AG08395 (cell line): ENCODE measurements around the gene AIF1.
"Not testable (repeated sequence)": the region's sequence is repeated elsewhere in the genome, so short reads cannot be mapped to it uniquely, and the experiment has no call there.

Experiments
- DNase-seq: peaks from one replicate; pipeline ENCODE4 v3.0.0; 2012; ENCODE audit warnings: mixed read lengths, low spot score

Gene AIF1

DNA sequence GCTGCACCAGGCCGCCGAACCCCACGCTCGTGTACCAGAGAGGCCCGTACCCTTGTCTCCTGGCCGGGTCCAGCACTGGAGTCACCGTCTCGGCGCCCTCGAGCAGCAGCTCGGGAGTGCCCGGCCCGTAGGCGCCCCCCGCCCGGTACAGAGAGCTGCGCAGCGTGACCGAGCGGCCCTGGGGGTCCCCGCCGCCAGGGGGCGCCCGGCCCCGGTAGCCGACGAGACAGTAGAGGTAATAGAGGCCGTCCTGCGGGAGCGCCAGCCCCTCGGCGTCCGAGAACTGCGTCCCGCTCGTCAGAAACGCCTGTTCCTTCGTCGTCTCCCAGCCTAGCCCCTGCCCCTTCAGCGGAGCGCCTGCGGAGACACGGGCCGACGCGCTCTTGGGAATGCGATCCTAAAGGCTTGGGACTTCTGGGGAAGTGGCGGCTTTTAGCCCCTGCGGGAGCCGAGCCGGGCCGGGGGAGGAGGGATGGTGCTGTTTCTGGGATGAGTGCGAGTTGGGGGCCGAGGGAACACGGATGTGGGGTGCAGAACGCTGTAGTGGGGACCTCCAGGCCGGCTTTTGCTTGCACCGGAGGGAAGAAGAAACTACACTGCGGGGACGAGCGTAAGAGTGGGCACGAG is 34.1 kb upstream of the AIF1 start:
- DNase-seq, result peak; percentile 92

DNA sequence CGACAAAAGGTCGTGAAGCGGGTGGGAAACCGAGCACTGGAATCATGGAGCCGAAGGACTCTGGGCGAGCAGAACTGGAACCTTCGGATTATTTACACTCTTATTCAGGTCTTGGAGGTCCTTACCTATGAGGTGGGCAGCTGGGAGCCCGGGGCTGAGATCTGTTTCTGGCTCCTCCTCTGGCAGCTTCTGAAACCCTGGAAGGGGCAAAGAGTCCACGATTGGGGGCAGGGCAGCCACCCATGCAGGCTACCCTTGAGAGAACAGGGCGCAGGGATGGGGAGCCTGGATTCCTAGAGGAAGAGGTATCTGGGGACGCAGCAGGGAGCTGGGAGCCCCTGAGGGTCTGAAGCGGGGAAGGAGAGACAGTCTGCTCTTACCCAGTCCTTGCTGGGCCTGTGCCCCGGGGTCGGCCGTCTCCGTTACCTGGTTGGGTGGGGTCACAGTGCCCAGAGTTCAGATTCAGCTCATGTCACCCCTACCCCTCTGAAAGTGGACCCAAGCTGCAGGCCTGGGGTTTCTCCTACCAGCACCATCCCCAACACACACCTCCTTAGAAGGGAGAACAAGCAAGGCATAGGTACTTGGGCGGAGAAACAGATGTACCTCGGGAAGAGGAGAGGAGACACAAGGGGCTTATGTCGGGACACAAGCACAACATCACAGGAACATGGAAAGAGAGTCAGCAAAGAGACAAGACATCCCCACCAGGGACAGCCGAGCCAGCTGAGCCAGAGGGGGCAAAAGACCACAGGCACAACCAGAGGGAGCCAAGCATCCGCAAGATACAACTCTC is 33.4 kb upstream of the AIF1 start:
- DNase-seq, result no peak

DNA sequence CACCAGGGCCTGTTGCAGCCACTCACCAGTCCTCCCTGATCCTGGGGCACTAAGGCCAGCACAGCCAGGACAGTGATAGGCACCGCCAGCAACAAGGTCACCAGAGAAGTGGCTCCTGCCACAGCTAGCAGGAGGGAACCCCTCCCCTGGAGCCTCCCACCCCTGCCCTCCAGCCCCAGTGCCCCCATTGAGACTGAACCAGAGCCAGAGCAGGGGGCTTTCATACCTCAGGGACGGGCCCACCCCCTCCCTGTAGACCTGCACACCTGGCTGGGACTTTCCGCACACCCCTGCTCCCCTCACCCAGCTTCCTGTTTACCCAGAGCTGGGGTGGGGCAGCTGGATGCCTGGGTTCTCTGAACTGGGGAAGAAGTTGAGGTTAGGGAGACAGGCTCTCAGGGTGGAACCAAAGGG is 32.8 kb upstream of the AIF1 start, which contains the start of gene LTB:
Gene LTB, minus strand, starts transcription at position 195 of the 414 bp plus-strand sequence. Its CDS starts 7 bp downstream, at position 188.
- no peak for DNase-seq

DNA sequence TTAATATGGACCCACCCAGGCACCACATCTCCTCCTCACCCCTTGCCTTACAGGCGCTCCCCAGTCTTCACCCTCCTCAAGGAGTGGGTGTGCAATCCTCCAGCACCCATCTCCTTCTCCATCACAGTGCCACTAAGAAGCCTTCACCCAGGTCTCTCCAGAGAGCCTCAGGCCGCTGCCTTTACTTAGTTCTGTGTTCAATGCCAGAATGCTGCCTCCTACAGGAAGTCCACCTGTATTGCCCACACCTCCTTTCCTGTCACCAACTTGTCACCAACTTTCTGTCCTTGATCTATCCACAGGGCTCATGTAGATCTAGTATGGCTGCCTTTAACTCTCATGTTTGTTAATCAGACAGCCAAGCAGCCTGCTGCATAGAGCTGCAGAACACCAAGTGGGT is 29.5 kb upstream of the AIF1 start:
- no peak for DNase-seq

DNA sequence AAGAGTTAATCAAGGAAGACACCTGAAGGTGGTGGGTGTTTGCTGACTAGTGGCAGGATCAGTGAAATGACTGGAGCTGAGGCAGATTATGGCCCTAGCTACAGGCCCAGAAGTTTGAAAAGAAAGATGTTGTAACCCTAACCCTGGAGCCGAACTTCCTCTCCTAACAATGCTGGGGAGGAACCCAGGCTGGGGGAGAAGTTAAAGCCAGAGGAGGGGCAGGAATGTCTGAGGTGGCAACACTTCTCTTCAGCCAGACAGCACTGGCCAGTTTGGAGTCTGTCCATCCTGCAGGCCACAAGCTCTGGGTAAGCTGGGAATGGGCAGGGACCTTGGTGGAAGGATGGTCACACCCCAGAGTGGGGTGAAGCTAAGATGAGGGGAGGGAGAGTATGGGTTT is 29.0 kb upstream of the AIF1 start, which contains the start of gene LST1:
Gene LST1, plus strand, starts transcription at position 270 of the 400 bp plus-strand sequence. CDS start 1,023 bp downstream, outside the sequence.
- no peak for DNase-seq

- no peak for DNase-seq
Measured at GRCh38 chr6:31586599-31587281, 28.3 kb upstream of the AIF1 start.

GRCh38 chr6:31587791-31588777 is 26.9 kb upstream of the AIF1 start:
- no peak for DNase-seq

GRCh38 chr6:31588871-31589650 is 26.0 kb upstream of the AIF1 start:
- DNase-seq, result no peak

- DNase-seq, result not testable (repeated sequence)
Measured at GRCh38 chr6:31590691-31591090, 24.3 kb upstream of the AIF1 start.

DNA sequence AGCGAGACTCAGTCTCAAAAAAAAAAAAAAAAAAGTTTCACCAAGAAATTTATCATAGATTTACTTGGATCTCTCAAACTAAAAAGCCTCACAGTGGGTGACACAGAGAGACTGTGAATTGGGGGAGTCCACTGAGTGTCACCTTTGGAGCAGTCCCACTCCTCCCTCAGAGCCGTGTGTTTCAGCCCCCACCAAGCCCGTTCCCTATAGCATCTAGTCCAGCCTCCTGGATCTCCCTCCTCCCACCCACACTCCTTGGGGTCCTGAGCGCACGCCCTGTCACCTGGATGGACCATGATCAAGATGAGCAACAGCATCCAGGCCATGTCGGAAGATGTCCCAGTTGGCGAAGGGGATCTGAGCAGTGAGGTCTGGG is 22.6 kb upstream of the AIF1 start:
- no peak for DNase-seq

DNA sequence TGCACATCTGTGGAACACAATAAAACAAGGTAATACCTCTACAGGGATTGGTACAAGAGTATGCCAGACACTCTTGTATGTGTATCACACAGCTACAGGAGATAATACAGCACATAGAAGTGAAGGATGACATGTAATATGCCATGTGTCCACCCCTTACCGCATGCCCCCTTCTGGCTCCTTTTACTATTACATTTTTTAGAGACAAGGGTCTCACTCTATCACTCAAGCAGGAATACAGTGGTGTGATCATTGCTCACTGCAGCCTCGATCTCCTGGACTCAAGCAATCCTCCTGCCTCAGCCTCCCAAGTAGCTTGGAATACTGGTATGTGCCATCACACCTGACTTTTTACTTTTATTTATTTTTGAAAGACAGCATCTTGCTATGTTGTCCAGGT is 18.0 kb upstream of the AIF1 start:
- DNase-seq, result peak; percentile 28

- DNase-seq, result no peak
Measured at GRCh38 chr6:31607317-31607716, 7.7 kb upstream of the AIF1 start.

DNA sequence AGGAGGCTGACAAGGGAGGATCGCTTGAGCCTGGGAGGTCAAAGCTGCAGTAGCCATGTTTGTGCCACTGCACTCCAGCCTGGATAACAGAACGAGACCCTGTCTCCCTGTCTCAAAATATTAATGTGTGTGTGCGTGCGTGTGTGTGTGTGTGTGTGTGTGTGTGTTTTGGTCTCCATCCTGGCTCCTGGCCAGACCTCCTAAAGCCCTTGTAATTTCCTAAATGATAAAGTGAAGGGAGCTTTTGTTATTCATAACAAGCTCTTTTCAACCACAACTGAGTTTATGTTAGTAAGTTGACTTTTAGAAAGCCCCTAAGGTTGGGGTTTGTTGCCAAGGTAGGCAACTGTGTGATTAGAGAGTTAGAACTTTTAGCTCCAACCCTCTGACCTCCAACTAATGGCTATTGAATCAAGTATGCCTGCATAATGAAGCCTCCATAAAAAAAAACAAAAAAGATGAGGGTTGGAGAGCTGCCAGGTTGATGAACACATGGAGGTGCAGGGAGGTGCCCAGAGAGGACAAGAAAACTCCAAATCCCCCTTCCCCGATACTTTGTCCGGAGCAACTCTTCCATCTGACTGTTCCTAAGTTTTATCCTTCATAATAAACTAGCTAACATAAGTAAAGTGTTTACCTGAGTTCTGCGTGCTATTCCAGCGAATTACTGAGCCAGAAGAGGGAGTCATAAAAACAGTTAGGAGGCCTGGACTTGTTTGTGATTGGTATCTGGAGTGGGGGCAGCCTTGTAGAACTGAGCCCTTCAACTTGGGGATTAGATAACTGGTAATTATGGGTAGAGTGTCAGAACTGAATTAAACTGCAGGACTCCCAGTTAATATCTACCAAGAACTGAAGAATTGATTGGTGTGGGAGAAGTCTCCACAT is 5.3 kb upstream of the AIF1 start:
- DNase-seq, result no peak

DNA sequence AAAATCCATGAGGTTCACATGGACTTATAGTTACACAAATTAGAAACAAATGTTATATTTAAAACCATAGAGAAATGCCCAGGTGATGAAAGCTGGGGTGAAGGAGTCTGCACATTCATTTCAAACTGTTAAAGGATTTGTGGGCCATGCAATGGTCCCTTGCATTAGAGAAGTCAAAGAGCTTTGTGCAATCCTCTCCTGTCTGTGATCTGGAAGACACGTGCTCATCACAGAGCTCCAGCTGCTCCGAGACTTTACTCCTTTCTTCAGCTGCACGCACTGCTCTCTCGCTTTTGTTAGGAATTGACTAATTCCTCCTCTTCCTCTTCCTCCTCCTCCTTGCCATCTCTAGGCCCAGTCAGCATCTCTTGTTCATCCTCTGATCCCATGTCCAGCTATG is 4.1 kb upstream of the AIF1 start:
- DNase-seq, result no peak

DNA sequence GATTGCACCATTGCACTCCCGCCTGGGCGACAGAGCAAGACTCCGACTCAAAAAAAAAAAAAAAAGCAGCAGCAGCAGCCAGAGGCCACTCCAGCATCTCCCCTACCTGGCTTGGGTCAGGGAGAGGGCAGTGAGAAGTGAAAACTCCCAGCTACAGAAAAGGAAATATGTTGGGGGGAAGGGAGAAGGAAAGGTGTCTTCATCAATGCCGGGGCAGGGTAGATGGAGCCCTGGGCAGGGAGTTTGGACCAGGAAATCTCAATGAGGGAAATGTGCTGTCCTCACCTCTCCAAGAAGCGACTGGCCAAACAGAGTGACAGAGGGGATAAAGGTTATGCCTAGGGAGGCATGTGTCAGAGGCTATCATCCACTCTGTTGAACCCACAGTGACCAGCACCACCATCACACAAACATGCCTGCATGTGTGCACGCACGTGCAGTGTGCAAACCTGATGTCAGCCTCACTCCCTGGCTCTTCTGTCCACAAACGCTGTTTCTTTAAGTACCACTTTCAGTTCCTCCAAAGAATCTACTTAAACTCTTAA is 887 bp upstream of the AIF1 start:
- DNase-seq, result no peak

GRCh38 chr6:31615748-31616147 is 714 bp downstream of the AIF1 start:
- DNase-seq, result no peak

- no peak for DNase-seq
Measured at GRCh38 chr6:31617010-31617409, 2.0 kb downstream of the AIF1 start.

- DNase-seq, result peak; percentile 99
Measured at GRCh38 chr6:31619805-31620585, 5.0 kb downstream of the AIF1 start.
